H9 (cell line): ENCODE results near the gene URI1. TPM values are rescaled to one million over a fixed set of nuclear protein-coding genes. Genes with fewer than 3 reads are reported as not detected.
A peak's percentile ranks its signal among the peaks of the same experiment; 100 is the strongest.

Experiments
- DNase-seq: peaks from one replicate; pipeline ENCODE4 v3.0.0-alpha.2; 2017
- H2AFZ ChIP-seq: one replicate; pipeline ENCODE4 v1.6.1; 2013; ENCODE audit warnings: mild to moderate bottlenecking, low read length, control low read depth, moderate library complexity
- H2AK5ac ChIP-seq: 2 replicates; pipeline ENCODE4 v1.6.1; 2013; ENCODE audit warnings: low read length, control low read depth, mixed read lengths; ENCODE audit not compliant: insufficient read length
- H2BK120ac ChIP-seq: one replicate; pipeline ENCODE4 v1.6.1; 2013; ENCODE audit warnings: low read depth, mild to moderate bottlenecking, low read length, control low read depth, inconsistent platforms; ENCODE audit not compliant: poor library complexity, severe bottlenecking
- H2BK12ac ChIP-seq: 2 replicates; pipeline ENCODE4 v1.6.1; 2013; ENCODE audit warnings: low read length, control low read depth, mixed read lengths, low read depth; ENCODE audit not compliant: insufficient read length
- H2BK15ac ChIP-seq: 2 replicates; pipeline ENCODE4 v1.6.1; 2013; ENCODE audit warnings: low read depth, low read length, control low read depth
- H2BK20ac ChIP-seq: one replicate; pipeline ENCODE4 v1.6.1; 2013; ENCODE audit warnings: low read depth, mild to moderate bottlenecking, low read length, control low read depth, inconsistent platforms; ENCODE audit not compliant: poor library complexity, severe bottlenecking
- H2BK5ac ChIP-seq: 2 replicates; pipeline ENCODE4 v1.6.1; 2013; ENCODE audit warnings: low read length, control low read depth, mixed read lengths; ENCODE audit not compliant: insufficient read length
- H3K14ac ChIP-seq: 2 replicates; pipeline ENCODE4 v1.6.1; 2013; ENCODE audit warnings: low read length, control low read depth; ENCODE audit not compliant: insufficient read depth
- H3K18ac ChIP-seq: 2 replicates; pipeline ENCODE4 v1.6.1; 2013; ENCODE audit warnings: low read depth, mild to moderate bottlenecking, mixed read lengths, low read length, control low read depth; ENCODE audit not compliant: insufficient read length
- H3K23ac ChIP-seq: 2 replicates; pipeline ENCODE4 v1.6.1; 2013; ENCODE audit warnings: low read length, control low read depth, mixed read lengths, low read depth; ENCODE audit not compliant: insufficient read length
- H3K23me2 ChIP-seq: 2 replicates; pipeline ENCODE4 v1.6.1; 2013; ENCODE audit warnings: low read depth, mild to moderate bottlenecking, mixed read lengths, low read length, control low read depth; ENCODE audit not compliant: insufficient read length, poor library complexity, severe bottlenecking
- H3K27ac ChIP-seq: 2 replicates; pipeline ENCODE4 v1.5.1; 2013; ENCODE audit warnings: low read length, control low read depth, mixed read lengths, low read depth; ENCODE audit not compliant: insufficient read length
- H3K27me3 ChIP-seq: 2 replicates; pipeline ENCODE4 v1.6.1; 2013; ENCODE audit warnings: low read length, control low read depth, inconsistent platforms; ENCODE audit not compliant: insufficient read depth
- H3K4ac ChIP-seq: 2 replicates; pipeline ENCODE4 v1.6.1; 2013; ENCODE audit warnings: low read depth, mild to moderate bottlenecking, control low read depth, inconsistent platforms, low read length, moderate library complexity
- H3K4me1 ChIP-seq: 2 replicates; pipeline ENCODE4 v1.6.1; 2013; ENCODE audit warnings: low read length, control low read depth, inconsistent platforms; ENCODE audit not compliant: insufficient read depth
- H3K4me2 ChIP-seq: 2 replicates; pipeline ENCODE4 v1.6.1; 2013; ENCODE audit warnings: low read length, control low read depth, mixed read lengths; ENCODE audit not compliant: insufficient read length, insufficient read depth
- H3K56ac ChIP-seq: 2 replicates; pipeline ENCODE4 v1.6.1; 2013; ENCODE audit warnings: low read depth, mild to moderate bottlenecking, mixed read lengths, low read length, control low read depth; ENCODE audit not compliant: insufficient read length
- H3K79me1 ChIP-seq: 2 replicates; pipeline ENCODE4 v1.6.1; 2013; ENCODE audit warnings: low read depth, mild to moderate bottlenecking, moderate library complexity, low read length, control low read depth, inconsistent platforms; ENCODE audit not compliant: insufficient read depth, poor library complexity, severe bottlenecking
- H3K79me2 ChIP-seq: 2 replicates; pipeline ENCODE4 v1.6.1; 2013; ENCODE audit warnings: low read length, control low read depth, inconsistent platforms; ENCODE audit not compliant: insufficient read depth
- H3K9ac ChIP-seq: 2 replicates; pipeline ENCODE4 v1.6.1; 2013; ENCODE audit warnings: low read length, control low read depth, mixed read lengths; ENCODE audit not compliant: insufficient read length; ENCODE audit errors: extremely low read depth
- H3K9me3 ChIP-seq: one replicate; pipeline ENCODE4 v1.6.1; 2013; ENCODE audit warnings: low read depth, low read length, inconsistent platforms; ENCODE audit not compliant: control insufficient read depth
- H3T11ph ChIP-seq: one replicate; pipeline ENCODE4 v1.6.1; 2013; ENCODE audit warnings: mild to moderate bottlenecking, low read length, control low read depth, inconsistent platforms
- H4K20me1 ChIP-seq: one replicate; pipeline ENCODE4 v1.6.1; 2013; ENCODE audit not compliant: control insufficient read depth, insufficient read length, insufficient read depth
- H4K5ac ChIP-seq: 2 replicates; pipeline ENCODE4 v1.6.1; 2013; ENCODE audit warnings: low read depth, mild to moderate bottlenecking, mixed read lengths, low read length, control low read depth; ENCODE audit not compliant: insufficient read length
- H4K8ac ChIP-seq: replicated peaks from 2 replicates; pipeline ENCODE4 v1.6.1; 2013; ENCODE audit warnings: low read length, control low read depth, mixed read lengths, low read depth; ENCODE audit not compliant: insufficient read length
- H4K91ac ChIP-seq: 2 replicates; pipeline ENCODE4 v1.6.1; 2013; ENCODE audit warnings: low read depth, mild to moderate bottlenecking, moderate library complexity, mixed read lengths, low read length, control low read depth; ENCODE audit not compliant: insufficient read length
- H3K27ac Mint-ChIP-seq, 3 experiments: 2 replicates in 2 of 3; 3 replicates in 1 of 3; pipeline ENCODE4 v1.8.0; 2020 to 2021; ENCODE audit warnings: mixed read lengths in 3 of 3, mild to moderate bottlenecking in 1 of 3, moderate library complexity in 1 of 3
- H3K27me3 Mint-ChIP-seq: 2 replicates; pipeline ENCODE4 v1.8.0; 2021; ENCODE audit warnings: low read depth, mild to moderate bottlenecking, moderate library complexity, mixed read lengths
- H3K36me3 Mint-ChIP-seq, 3 experiments: 2 replicates in 2 of 3; 3 replicates in 1 of 3; pipeline ENCODE4 v1.8.0; 2020 to 2021; ENCODE audit warnings: low read depth in 3 of 3, mixed read lengths in 3 of 3; ENCODE audit not compliant: insufficient read depth in 1 of 3
- H3K4me1 Mint-ChIP-seq, 2 experiments: 2 replicates each; pipeline ENCODE4 v1.8.0; 2020; ENCODE audit warnings: mixed read lengths in 2 of 2
- H3K4me3 Mint-ChIP-seq, 2 experiments: 2 replicates in 1 of 2; 3 replicates in 1 of 2; pipeline ENCODE4 v1.8.0; 2020 to 2021; ENCODE audit warnings: mild to moderate bottlenecking in 2 of 2, mixed read lengths in 2 of 2, moderate library complexity in 1 of 2
- H3K9me3 Mint-ChIP-seq, 2 experiments: 2 replicates in 1 of 2; 3 replicates in 1 of 2; pipeline ENCODE4 v1.8.0; 2020; ENCODE audit warnings: mild to moderate bottlenecking in 2 of 2, mixed read lengths in 2 of 2, moderate library complexity in 1 of 2
- WGBS: extraction: QIAGEN DNeasy Blood & Tissue Kit; methylation state at CpG from one replicate; pipeline ENCODE4 v1.1.7; 2013; ENCODE audit warnings: missing lambda C conversion rate, low lambda C conversion rate, mixed read lengths; ENCODE audit not compliant: insufficient read length; ENCODE audit errors: extremely low coverage; 5-methylcytosine and 5-hydroxymethylcytosine counted together
- total RNA-seq: library from RNA; stranded (reverse); gene quantifications from 2 replicates; pipeline ENCODE4 v1.2.1, GENCODE V29; 2021
- TF ChIP-seq, protein P1 (sequence below): fragments of 200-600 bp; sonication (generic); conservative IDR thresholded peaks from 3 replicates; pipeline ENCODE4 v1.8.0; 2021; ENCODE audit warnings: antibody characterized with exemption, mild to moderate bottlenecking

The URI1 gene
- total RNA-seq, 1 experiment from 2014 or later, result 54.3 TPM

GRCh38 chr19:29926031-29926430 is 16.0 kb upstream of the URI1 start:
- Histone ChIP-seq H3K27ac (no peak overlapping the region), H3K4ac (no peak overlapping the region), H4K8ac (no peak overlapping the region), H4K5ac (no peak overlapping the region), H3K4me2 (no peak overlapping the region), H2BK20ac (no peak overlapping the region), H2AFZ (no peak overlapping the region), H3K23me2 (no peaks in the 10 kb centered on the region), H3K18ac (no peak overlapping the region), H4K91ac (no peak overlapping the region), H3K14ac (no peak overlapping the region), H2BK12ac (no peak overlapping the region), H2AK5ac (no peak overlapping the region), H3K56ac (no peak overlapping the region), H3K23ac (no peak overlapping the region), H3K79me1 (no peaks in the 10 kb centered on the region), H3K9me3 (no peaks in the 10 kb centered on the region), H3K4me1 (no peaks in the 10 kb centered on the region), H2BK5ac (no peak overlapping the region), H4K20me1 (no peaks in the 10 kb centered on the region), H2BK15ac (no peak overlapping the region), H3K27me3 (no peaks in the 10 kb centered on the region), H3T11ph (no peak overlapping the region), H2BK120ac (no peak overlapping the region), H3K9ac (no peak overlapping the region), H3K79me2 (no peaks in the 10 kb centered on the region)
- TF ChIP-seq, protein P1, sequence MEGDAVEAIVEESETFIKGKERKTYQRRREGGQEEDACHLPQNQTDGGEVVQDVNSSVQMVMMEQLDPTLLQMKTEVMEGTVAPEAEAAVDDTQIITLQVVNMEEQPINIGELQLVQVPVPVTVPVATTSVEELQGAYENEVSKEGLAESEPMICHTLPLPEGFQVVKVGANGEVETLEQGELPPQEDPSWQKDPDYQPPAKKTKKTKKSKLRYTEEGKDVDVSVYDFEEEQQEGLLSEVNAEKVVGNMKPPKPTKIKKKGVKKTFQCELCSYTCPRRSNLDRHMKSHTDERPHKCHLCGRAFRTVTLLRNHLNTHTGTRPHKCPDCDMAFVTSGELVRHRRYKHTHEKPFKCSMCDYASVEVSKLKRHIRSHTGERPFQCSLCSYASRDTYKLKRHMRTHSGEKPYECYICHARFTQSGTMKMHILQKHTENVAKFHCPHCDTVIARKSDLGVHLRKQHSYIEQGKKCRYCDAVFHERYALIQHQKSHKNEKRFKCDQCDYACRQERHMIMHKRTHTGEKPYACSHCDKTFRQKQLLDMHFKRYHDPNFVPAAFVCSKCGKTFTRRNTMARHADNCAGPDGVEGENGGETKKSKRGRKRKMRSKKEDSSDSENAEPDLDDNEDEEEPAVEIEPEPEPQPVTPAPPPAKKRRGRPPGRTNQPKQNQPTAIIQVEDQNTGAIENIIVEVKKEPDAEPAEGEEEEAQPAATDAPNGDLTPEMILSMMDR, result no peak
- Mint-ChIP-seq H3K4me1 (peaks cover 10 to 23% of the 10 kb centered on the region in 2 experiments), H3K27ac (peak overlapping the region in 1 of 3 experiments; percentile 55; a peak in 1 of 7 replicates), H3K27me3 (peaks cover 1% of the 10 kb centered on the region), H3K4me3 (no peak overlapping the region), H3K9me3 (no peaks in the 10 kb centered on the region), H3K36me3 (no peaks in the 10 kb centered on the region)
- WGBS, result no CpG with 5 or more reads among the region's 1 CpG
- DNase-seq, result no peak
